ENCODE measurements around the gene ADGRE2. TPM values are rescaled to one million over a fixed set of nuclear protein-coding genes. Genes with fewer than 3 reads are reported as not detected.
A peak's percentile ranks its signal among the peaks of the same experiment; 100 is the strongest.
"Not testable (repeated sequence)": the region's sequence is repeated elsewhere in the genome, so short reads cannot be mapped to it uniquely, and the experiment has no call there.

Gene ADGRE2
- 1.8 and 2.8 TPM in 2 replicates for total RNA-seq

- H3K27ac Mint-ChIP-seq; H3K4me3 Mint-ChIP-seq; intact Hi-C loops (cut with micrococcal nuclease); H3K36me3 Mint-ChIP-seq (ENCODE audit: low read depth); DNase-seq; H3K9me3 Mint-ChIP-seq; H3K4me1 Mint-ChIP-seq: not testable (repeated sequence)
- peaks cover 23% of the 10 kb centered on the region for H3K27me3 Mint-ChIP-seq
Observed at GRCh38 chr19:14778110-14778845, at the start of gene ADGRE2. Gene ADGRE2 (minus strand): TSS chr19:14778560. CDS start chr19:14776756, 1,804 bp downstream.

- Mint-ChIP-seq H3K36me3 (ENCODE audit: low read depth) (no peaks in the 10 kb centered on the region), H3K4me1 (no peaks in the 10 kb centered on the region), H3K4me3 (no peak overlapping the region), H3K27me3 (no peaks in the 10 kb centered on the region), H3K27ac (no peak overlapping the region), H3K9me3 (no peaks in the 10 kb centered on the region)
- no peak for DNase-seq
- intact Hi-C loops (cut with micrococcal nuclease): no loop called here
Observed at GRCh38 chr19:14826006-14826405, 47.6 kb upstream of the ADGRE2 start.

- DNase-seq: no peak
- intact Hi-C loops (cut with micrococcal nuclease): no loop called here
- no peak overlapping the region for H3K27ac Mint-ChIP-seq
- no peaks in the 10 kb centered on the region for H3K4me1 Mint-ChIP-seq
- no peaks in the 10 kb centered on the region for H3K27me3 Mint-ChIP-seq
- no peak overlapping the region for H3K4me3 Mint-ChIP-seq
- no peaks in the 10 kb centered on the region for H3K9me3 Mint-ChIP-seq
- no peaks in the 10 kb centered on the region for H3K36me3 Mint-ChIP-seq (ENCODE audit: low read depth)
Observed at GRCh38 chr19:14821937-14822336, 43.6 kb upstream of the ADGRE2 start.

GRCh38 chr19:14818588-14818987 is 40.2 kb upstream of the ADGRE2 start:
- no peaks in the 10 kb centered on the region for H3K4me1 Mint-ChIP-seq
- no peak overlapping the region for H3K27ac Mint-ChIP-seq
- no peaks in the 10 kb centered on the region for H3K9me3 Mint-ChIP-seq
- DNase-seq: no peak
- no peak overlapping the region for H3K4me3 Mint-ChIP-seq
- intact Hi-C loops (cut with micrococcal nuclease): no loop called here
- no peaks in the 10 kb centered on the region for H3K36me3 Mint-ChIP-seq (ENCODE audit: low read depth)
- H3K27me3 Mint-ChIP-seq: no peaks in the 10 kb centered on the region

- H3K4me3 Mint-ChIP-seq: no peak overlapping the region
- DNase-seq: no peak
- H3K36me3 Mint-ChIP-seq (ENCODE audit: low read depth): no peaks in the 10 kb centered on the region
- intact Hi-C loops (cut with micrococcal nuclease): no loop called here
- no peaks in the 10 kb centered on the region for H3K4me1 Mint-ChIP-seq
- H3K9me3 Mint-ChIP-seq: no peaks in the 10 kb centered on the region
- no peaks in the 10 kb centered on the region for H3K27me3 Mint-ChIP-seq
- no peak overlapping the region for H3K27ac Mint-ChIP-seq
Observed at GRCh38 chr19:14817052-14817451, 38.7 kb upstream of the ADGRE2 start.

- H3K36me3 Mint-ChIP-seq (ENCODE audit: low read depth): no peaks in the 10 kb centered on the region
- no peak overlapping the region for H3K27ac Mint-ChIP-seq
- no peaks in the 10 kb centered on the region for H3K4me1 Mint-ChIP-seq
- H3K9me3 Mint-ChIP-seq: no peaks in the 10 kb centered on the region
- DNase-seq: no peak
- no peaks in the 10 kb centered on the region for H3K27me3 Mint-ChIP-seq
- H3K4me3 Mint-ChIP-seq: no peak overlapping the region
- intact Hi-C loops (cut with micrococcal nuclease): no loop called here
Observed at GRCh38 chr19:14814982-14815652, 36.8 kb upstream of the ADGRE2 start.

- Mint-ChIP-seq H3K27ac (no peak overlapping the region), H3K9me3 (no peaks in the 10 kb centered on the region), H3K36me3 (ENCODE audit: low read depth) (no peaks in the 10 kb centered on the region), H3K4me3 (no peak overlapping the region), H3K4me1 (no peaks in the 10 kb centered on the region), H3K27me3 (peaks cover 2% of the 10 kb centered on the region)
- no peak for DNase-seq
- intact Hi-C loops (cut with micrococcal nuclease): no loop called here
Observed at GRCh38 chr19:14809272-14810057, 31.1 kb upstream of the ADGRE2 start.

GRCh38 chr19:14804765-14805164 is 26.4 kb upstream of the ADGRE2 start:
- intact Hi-C loops (cut with micrococcal nuclease): no loop called here
- H3K4me1 Mint-ChIP-seq: no peaks in the 10 kb centered on the region
- peaks cover 2% of the 10 kb centered on the region for H3K27me3 Mint-ChIP-seq
- H3K27ac Mint-ChIP-seq: no peak overlapping the region
- DNase-seq: no peak
- no peak overlapping the region for H3K4me3 Mint-ChIP-seq
- no peaks in the 10 kb centered on the region for H3K36me3 Mint-ChIP-seq (ENCODE audit: low read depth)
- no peaks in the 10 kb centered on the region for H3K9me3 Mint-ChIP-seq

GRCh38 chr19:14798760-14799159 is 20.4 kb upstream of the ADGRE2 start:
- no peak for DNase-seq
- Mint-ChIP-seq H3K27me3 (peaks cover 4% of the 10 kb centered on the region), H3K4me1 (peaks cover 4% of the 10 kb centered on the region), H3K27ac (no peak overlapping the region), H3K36me3 (ENCODE audit: low read depth) (no peaks in the 10 kb centered on the region), H3K9me3 (no peaks in the 10 kb centered on the region), H3K4me3 (no peak overlapping the region)
- intact Hi-C loops (cut with micrococcal nuclease): no loop called here

- Mint-ChIP-seq H3K4me1 (peaks cover 4% of the 10 kb centered on the region), H3K36me3 (ENCODE audit: low read depth) (no peaks in the 10 kb centered on the region), H3K9me3 (no peaks in the 10 kb centered on the region), H3K4me3 (no peak overlapping the region), H3K27me3 (peaks cover 11% of the 10 kb centered on the region), H3K27ac (no peak overlapping the region)
- intact Hi-C loops (cut with micrococcal nuclease): no loop called here
- no peak for DNase-seq
Observed at GRCh38 chr19:14796021-14796420, 17.7 kb upstream of the ADGRE2 start.

GRCh38 chr19:14795078-14795721 is 16.8 kb upstream of the ADGRE2 start:
- Mint-ChIP-seq H3K36me3 (ENCODE audit: low read depth) (no peaks in the 10 kb centered on the region), H3K27ac (no peak overlapping the region), H3K27me3 (peaks cover 11% of the 10 kb centered on the region), H3K9me3 (no peaks in the 10 kb centered on the region), H3K4me3 (no peak overlapping the region), H3K4me1 (peaks cover 4% of the 10 kb centered on the region)
- no peak for DNase-seq
- intact Hi-C loops (cut with micrococcal nuclease): no loop called here

GRCh38 chr19:14792250-14792649 is 13.9 kb upstream of the ADGRE2 start:
- intact Hi-C loops (cut with micrococcal nuclease); H3K9me3 Mint-ChIP-seq; H3K36me3 Mint-ChIP-seq (ENCODE audit: low read depth); H3K27me3 Mint-ChIP-seq; H3K4me3 Mint-ChIP-seq; H3K4me1 Mint-ChIP-seq; H3K27ac Mint-ChIP-seq; DNase-seq: not testable (repeated sequence)

GRCh38 chr19:14786421-14786851 is 8.1 kb upstream of the ADGRE2 start:
- Mint-ChIP-seq H3K27ac (no peak overlapping the region), H3K27me3 (peaks cover 5% of the 10 kb centered on the region), H3K4me1 (peaks cover 12% of the 10 kb centered on the region), H3K36me3 (ENCODE audit: low read depth) (no peaks in the 10 kb centered on the region), H3K4me3 (no peak overlapping the region), H3K9me3 (no peaks in the 10 kb centered on the region)
- DNase-seq: peak; percentile 67
- intact Hi-C loops (cut with micrococcal nuclease): loop anchor here (10.0 kb wide), 1 partner anchor 212 kb away; the partner anchor contains the start of gene NDUFB7
